NB4 (cell line): ENCODE results near the gene ZNF593OS.

Source experiments
- DNase-seq: peaks from one replicate; pipeline ENCODE4 v3.0.0; 2010; ENCODE audit warnings: low read depth
- H3K4me3 ChIP-seq: one replicate; pipeline ENCODE4 v1.5.1; 2011; ENCODE audit warnings: mild to moderate bottlenecking, low read depth, low read length, moderate library complexity
- MYC ChIP-seq: IDR thresholded peaks from 2 replicates; pipeline ENCODE4 v1.6.1; 2011; ENCODE audit warnings: low read depth, low read length
- POLR2A ChIP-seq: IDR thresholded peaks from 2 replicates; pipeline ENCODE4 v1.6.1; 2011; ENCODE audit warnings: mild to moderate bottlenecking; ENCODE audit not compliant: insufficient read length; ENCODE audit errors: extremely low read depth
- TF ChIP-seq, protein P1 (sequence below): IDR thresholded peaks from one replicate; pipeline ENCODE4 v1.5.1; 2012; ENCODE audit warnings: low read depth, low read length
- TF ChIP-seq, protein P2 (sequence below): IDR thresholded peaks from 2 replicates; pipeline ENCODE4 v1.6.1; 2011; ENCODE audit warnings: low read depth, low read length

The ZNF593OS gene

DNA sequence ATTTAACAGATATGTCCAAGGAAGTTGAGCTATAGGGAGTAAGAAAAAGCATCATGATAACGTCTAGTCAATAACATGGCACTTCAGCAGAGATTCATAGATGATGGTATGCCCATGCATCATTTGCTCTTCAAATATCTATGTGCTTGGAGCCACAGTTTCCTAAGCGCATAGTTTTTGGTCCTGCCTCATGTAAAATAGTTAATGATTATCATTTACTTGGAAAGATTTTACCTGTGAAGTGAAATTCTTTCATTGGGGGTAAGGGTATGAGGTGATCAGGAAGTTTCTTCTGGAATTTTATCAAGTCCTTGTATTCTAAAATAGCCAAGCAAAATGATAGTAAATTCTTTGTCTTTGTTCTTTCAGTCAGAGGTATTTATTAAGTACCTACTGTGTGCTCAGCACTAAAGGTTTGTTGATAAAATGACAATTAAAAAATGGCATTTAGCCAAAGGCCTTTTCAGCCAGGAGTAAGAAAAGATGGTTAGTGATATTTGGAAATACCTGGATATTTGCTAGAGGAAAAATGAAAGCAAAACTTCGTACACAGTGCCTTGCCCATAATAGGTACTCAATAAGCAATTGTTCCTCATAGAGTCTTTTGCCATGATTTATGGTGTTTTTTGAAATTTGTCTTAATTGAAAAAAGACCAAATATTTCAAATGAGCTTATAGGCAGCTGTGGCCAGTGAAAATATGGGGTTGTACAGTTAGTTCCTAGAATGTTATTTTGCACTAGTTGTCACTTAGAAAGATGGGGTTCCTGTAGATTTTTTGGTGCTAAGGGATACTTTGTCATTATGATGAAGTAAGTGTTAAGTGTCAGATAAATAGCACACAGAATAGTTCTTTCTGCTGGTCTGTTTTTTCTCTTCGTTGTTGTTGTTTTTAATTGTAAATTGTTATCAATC, 47.0 kb downstream of the ZNF593OS start:
- TF ChIP-seq MYC, result no peak
- DNase-seq, result no peak
- no peak overlapping the region for H3K4me3 ChIP-seq

- H3K4me3 ChIP-seq, result no peak overlapping the region
- DNase-seq, result peak; percentile 32
- TF ChIP-seq, protein P1, sequence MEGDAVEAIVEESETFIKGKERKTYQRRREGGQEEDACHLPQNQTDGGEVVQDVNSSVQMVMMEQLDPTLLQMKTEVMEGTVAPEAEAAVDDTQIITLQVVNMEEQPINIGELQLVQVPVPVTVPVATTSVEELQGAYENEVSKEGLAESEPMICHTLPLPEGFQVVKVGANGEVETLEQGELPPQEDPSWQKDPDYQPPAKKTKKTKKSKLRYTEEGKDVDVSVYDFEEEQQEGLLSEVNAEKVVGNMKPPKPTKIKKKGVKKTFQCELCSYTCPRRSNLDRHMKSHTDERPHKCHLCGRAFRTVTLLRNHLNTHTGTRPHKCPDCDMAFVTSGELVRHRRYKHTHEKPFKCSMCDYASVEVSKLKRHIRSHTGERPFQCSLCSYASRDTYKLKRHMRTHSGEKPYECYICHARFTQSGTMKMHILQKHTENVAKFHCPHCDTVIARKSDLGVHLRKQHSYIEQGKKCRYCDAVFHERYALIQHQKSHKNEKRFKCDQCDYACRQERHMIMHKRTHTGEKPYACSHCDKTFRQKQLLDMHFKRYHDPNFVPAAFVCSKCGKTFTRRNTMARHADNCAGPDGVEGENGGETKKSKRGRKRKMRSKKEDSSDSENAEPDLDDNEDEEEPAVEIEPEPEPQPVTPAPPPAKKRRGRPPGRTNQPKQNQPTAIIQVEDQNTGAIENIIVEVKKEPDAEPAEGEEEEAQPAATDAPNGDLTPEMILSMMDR, result no peak
- TF ChIP-seq, protein P2, sequence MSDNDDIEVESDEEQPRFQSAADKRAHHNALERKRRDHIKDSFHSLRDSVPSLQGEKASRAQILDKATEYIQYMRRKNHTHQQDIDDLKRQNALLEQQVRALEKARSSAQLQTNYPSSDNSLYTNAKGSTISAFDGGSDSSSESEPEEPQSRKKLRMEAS, result no peak
- TF ChIP-seq POLR2A, result no peak
- no peak for TF ChIP-seq MYC
Observed at GRCh38 chr1:26122988-26123973, 48.4 kb downstream of the ZNF593OS start.

DNA sequence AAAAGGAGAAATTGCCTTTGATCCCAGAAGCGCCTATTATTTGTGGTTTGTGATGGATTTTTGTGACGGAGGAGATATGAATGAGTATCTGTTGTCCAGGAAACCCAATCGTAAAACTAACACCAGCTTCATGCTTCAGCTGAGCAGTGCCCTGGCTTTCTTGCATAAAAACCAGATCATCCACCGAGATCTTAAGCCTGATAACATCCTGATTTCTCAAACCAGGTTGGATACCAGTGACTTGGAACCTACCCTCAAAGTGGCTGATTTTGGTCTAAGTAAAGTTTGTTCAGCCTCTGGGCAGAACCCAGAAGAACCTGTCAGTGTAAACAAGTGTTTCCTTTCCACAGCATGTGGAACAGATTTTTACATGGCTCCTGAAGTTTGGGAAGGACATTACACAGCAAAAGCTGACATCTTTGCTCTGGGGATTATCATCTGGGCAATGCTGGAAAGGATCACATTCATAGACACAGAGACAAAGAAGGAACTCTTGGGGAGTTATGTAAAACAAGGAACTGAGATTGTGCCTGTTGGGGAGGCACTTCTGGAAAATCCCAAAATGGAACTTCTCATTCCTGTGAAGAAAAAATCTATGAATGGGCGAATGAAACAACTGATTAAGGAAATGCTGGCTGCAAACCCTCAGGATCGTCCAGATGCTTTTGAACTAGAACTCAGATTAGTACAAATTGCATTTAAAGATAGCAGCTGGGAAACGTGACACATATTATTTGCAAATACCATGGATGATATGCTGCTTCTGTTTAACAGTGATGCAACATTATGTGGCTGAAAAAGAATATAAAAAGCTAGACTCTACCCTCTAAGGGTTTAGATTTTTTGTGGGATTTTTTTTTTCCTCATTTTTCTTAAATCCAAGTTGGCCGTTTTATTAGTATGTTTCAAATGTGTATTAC, 49.5 kb downstream of the ZNF593OS start:
- DNase-seq, result no peak
- TF ChIP-seq, protein P1, result no peak
- no peak for TF ChIP-seq POLR2A
- no peak for TF ChIP-seq MYC
- TF ChIP-seq, protein P2, result no peak

GRCh38 chr1:26119892-26120608, 51.6 kb downstream of the ZNF593OS start:
- H3K4me3 ChIP-seq, result no peak overlapping the region
- no peak for TF ChIP-seq POLR2A
- TF ChIP-seq, protein P2, result no peak
- TF ChIP-seq, protein P1, result no peak
- no peak for TF ChIP-seq MYC
- no peak for DNase-seq

More for the DNA sequence above, 49.5 kb downstream of the ZNF593OS start:
- no peak overlapping the region for H3K4me3 ChIP-seq
